IMR-90 (cell line): Measurements from ENCODE around the gene METTL15.

Experiments
- FOS ChIP-seq: fragments of 150-350 bp; IDR thresholded peaks from 2 replicates; pipeline ENCODE4 v1.6.1; 2016; ENCODE audit warnings: low read depth, low read length
- RFX5 ChIP-seq: IDR thresholded peaks from 2 replicates; pipeline ENCODE4 v1.8.0; 2012; ENCODE audit warnings: low read depth, mild to moderate bottlenecking, low read length, moderate library complexity
- TF ChIP-seq, protein P1 (sequence below): conservative IDR thresholded peaks from 2 replicates; pipeline ENCODE4 v1.5.1; 2012; ENCODE audit warnings: mild to moderate bottlenecking, low read depth, low read length, improper control_type of control experiment

DNA sequence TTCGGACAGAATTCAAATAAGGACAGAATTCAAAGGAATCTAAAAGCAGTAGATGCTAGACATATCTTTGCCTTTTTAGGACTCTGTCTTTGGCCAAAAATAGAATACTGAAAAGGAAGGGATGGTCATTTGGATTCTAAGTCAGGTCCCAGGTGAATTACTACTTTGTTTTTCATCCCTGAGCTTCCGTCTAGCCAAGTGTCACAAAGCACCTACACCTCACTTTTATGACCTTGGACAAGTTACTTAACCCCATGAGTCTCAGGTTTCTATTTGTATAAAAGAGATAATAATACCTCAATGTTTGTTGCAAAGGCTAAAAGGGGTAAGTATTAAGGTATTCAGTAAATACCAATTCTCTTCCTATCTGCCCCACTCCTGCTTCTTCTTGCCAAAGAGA lies 7.5 kb upstream of the METTL15 start:
- TF ChIP-seq, protein P1, sequence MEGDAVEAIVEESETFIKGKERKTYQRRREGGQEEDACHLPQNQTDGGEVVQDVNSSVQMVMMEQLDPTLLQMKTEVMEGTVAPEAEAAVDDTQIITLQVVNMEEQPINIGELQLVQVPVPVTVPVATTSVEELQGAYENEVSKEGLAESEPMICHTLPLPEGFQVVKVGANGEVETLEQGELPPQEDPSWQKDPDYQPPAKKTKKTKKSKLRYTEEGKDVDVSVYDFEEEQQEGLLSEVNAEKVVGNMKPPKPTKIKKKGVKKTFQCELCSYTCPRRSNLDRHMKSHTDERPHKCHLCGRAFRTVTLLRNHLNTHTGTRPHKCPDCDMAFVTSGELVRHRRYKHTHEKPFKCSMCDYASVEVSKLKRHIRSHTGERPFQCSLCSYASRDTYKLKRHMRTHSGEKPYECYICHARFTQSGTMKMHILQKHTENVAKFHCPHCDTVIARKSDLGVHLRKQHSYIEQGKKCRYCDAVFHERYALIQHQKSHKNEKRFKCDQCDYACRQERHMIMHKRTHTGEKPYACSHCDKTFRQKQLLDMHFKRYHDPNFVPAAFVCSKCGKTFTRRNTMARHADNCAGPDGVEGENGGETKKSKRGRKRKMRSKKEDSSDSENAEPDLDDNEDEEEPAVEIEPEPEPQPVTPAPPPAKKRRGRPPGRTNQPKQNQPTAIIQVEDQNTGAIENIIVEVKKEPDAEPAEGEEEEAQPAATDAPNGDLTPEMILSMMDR, result no peak
- TF ChIP-seq RFX5 (no peak), FOS (no peak)
